Mesenteric fat pad (tissue), 1 donor: ENCODE data around the gene MTREX. TPM values are rescaled to one million over a fixed set of nuclear protein-coding genes. Genes with fewer than 3 reads are reported as not detected.

ENCODE experiments used
- DNase-seq: peaks from one replicate; pipeline ENCODE4 v3.0.0-alpha.2; 2020; ENCODE audit warnings: low spot score
- total RNA-seq: library from RNA; stranded (reverse); fragmentation: NEBNext Ultra II Directional; extraction: Animal tissue kit (Norgen Biotek cat#: 25700); gene quantifications from one replicate; pipeline ENCODE4 v1.2.1, GENCODE V29; 2021
- donor health status: DM: yes; HTN: yes; CAD: no.

Gene MTREX
- total RNA-seq, 1 donor from 2014 or later: 49.3 TPM

- DNase-seq: no peak
These were observed 75.5 kb downstream of the MTREX start for GRCh38 chr5:55383254-55383653.

DNA sequence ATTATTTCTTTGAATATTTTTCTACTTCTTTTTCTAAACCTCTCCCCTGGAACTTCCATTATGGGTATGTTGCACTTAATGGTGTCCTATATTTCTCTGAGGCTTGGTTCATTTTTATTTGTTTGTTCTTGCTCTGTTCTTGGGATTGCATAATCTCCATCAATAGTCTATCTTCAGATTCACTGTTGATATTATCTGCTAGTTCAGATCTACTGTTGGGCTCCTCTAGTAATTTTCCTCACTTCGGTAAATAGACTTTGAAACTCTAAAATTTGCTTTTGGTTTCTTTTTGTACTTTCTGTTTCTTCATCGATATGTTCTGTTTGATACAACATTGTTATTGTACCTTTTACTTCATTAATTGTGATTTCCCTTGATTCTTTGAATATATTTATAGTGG, 76.3 kb downstream of the MTREX start:
- no peak for DNase-seq

DNA sequence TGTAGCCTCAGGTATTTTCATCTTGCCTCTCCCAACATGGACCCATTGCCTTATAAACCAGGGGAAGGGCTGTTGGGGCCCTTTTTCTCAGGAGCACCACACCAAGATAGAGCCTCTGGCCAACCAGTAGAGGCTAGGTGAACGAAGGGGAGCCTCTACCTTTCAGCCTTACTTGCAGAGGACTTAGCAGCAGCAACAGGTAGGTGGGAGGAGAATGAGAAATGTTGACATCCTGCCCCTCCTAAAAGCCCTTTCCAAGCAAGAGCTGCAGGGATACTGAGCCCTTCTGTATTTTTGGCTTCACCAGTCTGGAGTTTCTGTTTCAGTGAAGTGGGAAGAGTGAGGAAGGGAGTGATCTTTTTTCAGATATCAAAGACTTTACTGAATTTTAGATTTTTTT, 77.4 kb downstream of the MTREX start:
- DNase-seq: no peak

GRCh38 chr5:55385846-55386245, 78.1 kb downstream of the MTREX start:
- no peak for DNase-seq

- no peak for DNase-seq
These were observed 78.6 kb downstream of the MTREX start for GRCh38 chr5:55386356-55386755.

DNA sequence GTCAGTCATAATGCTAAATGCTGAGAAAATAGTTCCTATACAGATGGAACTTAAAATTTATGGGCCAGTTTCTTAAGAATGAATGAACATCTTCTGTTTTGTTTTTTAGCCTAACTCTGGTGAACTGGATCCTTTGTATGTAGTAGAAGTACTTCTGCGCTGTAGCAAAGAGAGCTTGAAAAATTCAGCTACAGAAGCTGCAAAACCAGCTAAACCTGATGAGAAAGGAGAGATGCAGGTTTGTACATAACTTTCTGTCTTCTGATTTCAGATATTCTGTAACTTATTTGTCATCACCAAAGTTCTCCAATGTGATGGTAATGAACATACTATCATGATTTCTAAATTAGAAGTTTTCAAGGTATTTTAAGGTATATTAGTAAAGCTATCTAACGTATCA, 80.1 kb downstream of the MTREX start:
- no peak for DNase-seq

GRCh38 chr5:55391707-55392106, 83.9 kb downstream of the MTREX start:
- no peak for DNase-seq

DNA sequence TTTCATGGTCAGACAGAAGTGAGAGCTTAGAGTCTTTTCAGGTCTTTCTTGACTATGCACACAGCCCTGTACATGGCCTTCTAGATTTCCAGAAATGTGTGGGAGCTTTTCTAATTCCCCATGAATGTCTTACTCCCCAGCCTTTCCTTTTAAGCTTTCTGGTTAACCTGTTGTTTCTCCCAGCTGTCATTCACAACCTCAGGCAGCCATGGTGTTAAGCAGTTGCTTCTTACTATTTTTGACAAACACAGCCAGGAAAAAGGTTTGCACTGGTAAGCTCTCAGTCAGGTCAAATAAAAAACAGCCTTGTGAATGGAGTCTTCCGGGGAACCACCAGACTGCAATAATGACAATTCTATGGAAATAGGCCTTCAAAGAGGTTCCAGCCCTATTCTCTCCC, 84.9 kb downstream of the MTREX start:
- DNase-seq: no peak

- no peak for DNase-seq
These were observed 85.8 kb downstream of the MTREX start for GRCh38 chr5:55393501-55394175.

GRCh38 chr5:55402199-55402598, 94.4 kb downstream of the MTREX start:
- no peak for DNase-seq

GRCh38 chr5:55406292-55406691, 98.5 kb downstream of the MTREX start:
- no peak for DNase-seq

- no peak for DNase-seq
These were observed 99.4 kb downstream of the MTREX start for GRCh38 chr5:55407059-55407684.

GRCh38 chr5:55407984-55408383, 100.2 kb downstream of the MTREX start:
- DNase-seq: no peak

DNA sequence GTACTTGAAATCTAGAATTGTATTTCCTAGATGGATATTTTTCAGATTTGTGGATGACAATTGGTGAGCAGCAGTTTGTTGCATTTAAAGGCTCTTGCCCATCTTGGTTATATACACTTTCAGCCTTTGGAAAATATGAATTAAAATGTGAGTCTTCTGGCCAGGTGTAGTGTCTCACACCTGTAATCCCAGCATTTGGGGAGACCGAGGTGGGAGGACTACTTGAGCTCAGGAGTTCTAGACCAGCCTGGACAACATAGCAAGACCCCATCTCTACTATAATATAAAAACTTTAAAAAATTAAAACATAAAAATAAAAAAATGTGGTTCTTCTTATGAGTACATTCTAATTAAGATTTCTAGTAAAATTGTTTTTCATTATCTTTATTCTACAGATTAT, 102.0 kb downstream of the MTREX start:
- no peak for DNase-seq

GRCh38 chr5:55410845-55411244, 103.1 kb downstream of the MTREX start:
- DNase-seq: no peak

DNA sequence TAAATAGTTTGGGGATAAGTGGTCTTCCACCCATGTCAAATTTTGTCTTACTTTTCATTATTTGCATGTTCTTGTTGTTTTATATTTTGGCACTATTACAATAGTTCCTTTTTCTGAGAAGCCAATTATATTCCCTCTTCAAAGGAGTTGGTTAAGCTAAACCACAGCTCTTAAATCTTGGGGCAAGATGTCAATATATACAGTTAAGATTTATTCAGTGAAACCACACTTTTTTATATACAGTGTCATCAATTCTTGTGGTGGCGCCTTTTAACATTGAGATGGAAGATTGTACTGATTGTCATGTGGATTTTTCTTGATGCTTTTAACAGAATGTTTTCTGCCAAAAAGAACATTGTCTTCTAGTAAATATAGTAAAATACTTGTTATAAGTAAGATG, 104.1 kb downstream of the MTREX start:
- DNase-seq: no peak

GRCh38 chr5:55413644-55414043, 105.9 kb downstream of the MTREX start:
- no peak for DNase-seq

DNA sequence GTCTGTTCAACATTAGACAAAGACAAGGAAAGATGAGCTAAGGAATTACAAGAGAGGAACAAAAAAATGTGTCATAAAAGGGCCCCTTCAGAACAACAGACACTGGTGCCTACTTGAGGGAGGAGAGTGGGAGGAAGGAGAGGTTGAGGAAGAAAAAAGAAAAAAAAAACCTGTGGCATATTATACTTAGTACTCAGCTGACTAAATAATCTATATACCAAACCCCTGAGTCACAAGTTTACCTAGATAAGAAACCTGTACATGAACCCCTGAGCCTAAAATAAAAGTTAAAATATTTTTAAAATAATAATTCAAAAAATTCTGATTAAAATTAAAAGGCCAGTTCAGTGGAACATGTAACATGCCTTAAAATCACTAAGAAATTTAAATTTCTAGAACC, 107.3 kb downstream of the MTREX start:
- no peak for DNase-seq

DNA sequence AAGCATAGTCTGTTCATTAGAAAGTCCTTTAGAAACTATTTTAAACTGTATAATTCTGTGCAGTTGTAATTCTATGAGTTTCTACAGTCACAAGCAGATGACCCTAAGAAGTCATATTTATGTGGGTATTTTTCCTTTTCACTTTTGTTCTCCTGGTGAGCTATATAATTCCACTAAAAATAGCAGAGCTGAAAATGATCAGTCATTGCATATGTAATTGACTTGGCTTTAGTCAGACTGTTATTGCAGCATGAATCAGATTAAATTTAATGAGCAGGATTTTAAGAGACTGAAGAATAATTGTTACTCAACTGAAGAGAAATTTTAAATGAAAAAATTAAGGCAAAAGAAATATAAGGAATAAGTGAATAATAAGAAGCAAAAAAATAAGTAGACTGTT, 108.5 kb downstream of the MTREX start:
- no peak for DNase-seq

DNA sequence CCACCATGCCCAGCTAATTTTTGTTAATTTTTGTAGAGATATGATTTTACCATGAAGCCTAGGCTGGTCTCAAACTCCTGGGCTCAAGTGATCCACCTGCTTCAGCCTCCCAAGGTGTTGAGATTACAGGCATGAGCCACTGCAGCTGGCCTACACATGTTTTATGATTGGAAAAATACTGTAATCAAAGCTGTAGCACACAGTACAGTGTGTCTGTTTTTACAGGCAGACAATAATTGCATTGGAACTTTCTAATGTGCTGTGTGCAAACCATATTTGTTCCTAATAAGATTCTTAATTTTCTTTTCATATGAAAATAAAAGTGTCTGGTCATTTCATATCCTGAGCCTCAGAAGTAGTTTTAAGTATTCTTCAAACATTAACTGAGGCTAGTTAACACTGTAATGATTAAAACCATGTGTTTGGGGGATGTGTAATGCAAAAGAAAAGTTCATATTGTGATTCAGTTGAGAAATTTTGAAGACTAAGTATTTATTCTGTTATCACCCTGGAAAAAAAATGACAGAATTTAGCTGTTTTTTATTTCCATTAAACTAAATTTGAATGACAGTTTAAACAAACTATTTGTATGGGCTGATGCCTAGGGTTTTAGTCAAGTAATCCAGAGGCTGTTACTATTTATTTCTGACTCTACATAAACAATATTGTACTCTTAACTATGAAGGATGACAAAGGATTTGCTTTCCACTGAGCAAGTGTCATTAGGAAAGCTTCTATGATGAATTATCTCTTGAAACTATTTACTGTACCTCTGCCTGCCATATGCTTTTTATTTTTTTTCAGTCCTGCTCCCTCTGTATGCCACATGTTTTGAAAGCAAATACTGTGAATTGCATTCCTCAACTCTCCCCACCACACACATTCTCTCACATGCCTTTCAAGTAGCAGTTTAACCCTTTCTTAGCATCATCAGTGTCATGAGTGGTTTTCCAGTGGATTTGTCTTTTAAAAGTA, 111.5 kb downstream of the MTREX start:
- no peak for DNase-seq

DNA sequence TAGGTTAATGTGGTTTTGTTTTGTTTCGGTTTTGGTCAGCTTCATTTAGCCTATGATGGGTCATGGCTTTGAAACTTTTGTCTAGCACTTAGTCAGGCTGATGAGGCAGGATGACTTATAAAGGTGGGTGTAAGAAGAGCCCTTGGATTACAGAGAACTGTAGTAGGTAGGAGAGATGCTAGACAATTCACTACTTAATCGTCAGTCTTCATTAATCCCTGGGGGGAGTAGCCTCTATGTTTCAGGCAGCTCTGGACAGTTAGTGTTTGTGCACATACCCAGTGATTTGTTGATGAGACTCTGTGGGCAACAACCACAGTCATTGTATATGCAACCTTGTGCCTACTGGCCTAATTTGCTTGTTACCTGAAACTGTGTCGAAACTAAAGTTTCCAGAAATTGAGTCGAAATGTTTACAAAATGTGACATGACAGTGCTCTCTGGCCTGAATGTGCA, 113.3 kb downstream of the MTREX start:
- DNase-seq: no peak

GRCh38 chr5:55426455-55426854, 118.7 kb downstream of the MTREX start:
- DNase-seq: no peak
